NCI-H524 (cell line): ENCODE measurements around the gene TTBK1.

Source experiments
- DNase-seq, 2 experiments: peaks; one replicate each; lab custom pipeline; 2025; lab: John Stamatoyannopoulos, UW

The TTBK1 gene

DNA sequence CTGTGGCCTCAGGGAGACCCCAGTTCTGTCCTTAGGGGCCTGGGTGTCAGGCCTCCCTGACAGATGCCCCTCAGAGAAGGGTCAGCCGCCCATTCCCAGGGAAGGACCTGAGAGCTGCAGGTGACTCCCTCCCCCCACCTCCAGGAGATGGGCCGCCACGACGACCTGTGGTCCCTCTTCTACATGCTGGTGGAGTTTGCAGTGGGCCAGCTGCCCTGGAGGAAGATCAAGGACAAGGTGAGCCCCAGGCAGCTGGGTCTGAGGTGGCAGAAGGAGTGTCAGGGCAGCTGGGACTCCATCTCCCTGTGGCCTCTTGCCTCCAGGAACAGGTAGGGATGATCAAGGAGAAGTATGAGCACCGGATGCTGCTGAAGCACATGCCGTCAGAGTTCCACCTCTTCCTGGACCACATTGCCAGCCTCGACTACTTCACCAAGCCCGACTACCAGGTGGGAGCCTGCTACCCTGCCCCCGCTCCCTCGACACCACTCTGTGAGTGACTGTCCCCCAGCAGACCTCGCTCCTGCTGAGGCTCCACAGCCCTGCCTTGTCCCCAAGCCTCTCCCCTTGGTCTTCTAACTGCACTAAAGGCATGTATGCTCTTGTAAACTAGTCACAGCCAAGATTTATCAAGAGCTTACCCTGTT, 12.2 kb downstream of the TTBK1 start:
- no peak for DNase-seq

DNA sequence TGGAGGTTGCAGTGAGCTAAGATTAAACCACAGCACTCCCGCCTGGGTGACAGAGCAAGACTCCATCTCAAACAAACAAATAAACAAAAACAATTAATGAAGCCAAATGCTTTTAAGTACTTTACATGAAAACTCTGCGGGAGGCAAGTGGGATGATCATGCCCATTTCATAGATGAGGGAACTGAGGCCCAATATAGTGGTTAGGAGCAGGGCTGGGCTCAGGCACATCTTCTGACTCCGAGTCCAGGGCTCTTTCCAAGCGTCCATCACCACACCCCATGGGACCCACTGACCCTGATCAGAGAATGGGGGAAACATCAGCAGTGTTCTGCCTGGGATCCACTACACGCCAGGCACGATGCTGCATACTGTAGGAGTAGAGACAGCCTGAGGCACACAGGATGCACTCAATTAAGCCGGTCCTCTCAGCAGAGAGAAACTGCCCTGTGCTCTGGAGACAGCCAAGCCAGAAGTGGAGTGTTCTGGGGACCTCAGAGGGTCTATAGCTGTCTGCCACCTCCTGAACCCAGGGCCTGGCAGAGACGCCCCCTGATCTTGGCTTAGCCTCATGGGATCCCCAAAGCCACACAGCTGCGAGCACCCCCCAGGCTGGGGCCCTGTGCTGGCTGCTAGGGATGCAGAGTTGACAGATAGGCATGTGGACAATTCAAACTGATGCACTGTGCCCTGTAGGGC, 13.5 kb downstream of the TTBK1 start:
- no peak for DNase-seq

DNA sequence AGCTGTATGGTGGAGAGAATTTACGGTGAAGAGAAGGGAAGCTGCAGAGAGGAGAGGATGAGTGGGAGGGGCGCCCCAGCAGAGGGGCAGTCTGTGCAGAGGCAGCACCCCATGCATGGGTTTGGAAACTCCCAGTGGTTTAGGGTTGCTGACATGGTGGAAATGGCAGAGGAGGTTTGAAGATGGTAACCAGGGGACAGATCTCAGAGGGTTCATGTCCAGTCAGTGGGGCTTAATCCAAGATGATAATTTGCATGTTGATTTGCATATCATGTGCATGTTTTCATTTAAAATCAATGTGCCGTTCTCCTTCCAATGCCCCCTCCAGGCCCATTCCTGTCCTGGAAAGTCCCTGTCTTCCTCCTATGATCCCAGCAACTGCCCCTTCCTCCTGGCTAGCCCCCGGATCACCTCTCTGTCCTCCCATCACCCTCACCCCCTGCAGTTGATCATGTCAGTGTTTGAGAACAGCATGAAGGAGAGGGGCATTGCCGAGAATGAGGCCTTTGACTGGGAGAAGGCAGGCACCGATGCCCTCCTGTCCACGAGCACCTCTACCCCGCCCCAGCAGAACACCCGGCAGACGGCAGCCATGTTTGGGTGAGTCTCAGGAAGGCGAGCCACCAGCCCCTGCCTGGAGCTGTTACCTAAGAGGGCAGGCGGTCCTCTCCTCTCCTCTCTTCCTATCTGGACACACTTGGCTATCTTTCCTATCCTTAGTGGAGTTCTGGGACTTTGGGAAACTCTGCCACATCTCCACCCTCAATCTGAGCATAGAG, 14.3 kb downstream of the TTBK1 start:
- no peak for DNase-seq

DNA sequence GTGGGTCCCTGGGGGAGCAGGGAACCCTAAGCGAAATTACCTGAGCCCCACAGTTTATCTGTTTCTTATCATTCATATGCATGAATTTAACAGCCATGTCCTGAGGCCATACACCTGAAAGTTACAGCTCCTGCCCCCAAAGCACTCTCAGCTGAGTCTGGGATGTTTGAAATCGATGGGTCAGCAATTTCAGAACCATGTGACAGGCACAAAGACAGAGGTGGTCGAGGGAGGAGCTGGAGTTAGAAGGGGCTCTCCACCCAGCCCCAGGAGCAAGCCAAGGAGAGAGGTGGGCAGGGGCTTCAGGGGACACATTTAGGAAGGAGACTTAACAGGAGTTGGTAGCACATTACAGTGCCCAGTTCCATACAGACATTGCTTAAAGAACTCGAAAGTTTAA, 14.9 kb downstream of the TTBK1 start:
- DNase-seq: no peak

DNA sequence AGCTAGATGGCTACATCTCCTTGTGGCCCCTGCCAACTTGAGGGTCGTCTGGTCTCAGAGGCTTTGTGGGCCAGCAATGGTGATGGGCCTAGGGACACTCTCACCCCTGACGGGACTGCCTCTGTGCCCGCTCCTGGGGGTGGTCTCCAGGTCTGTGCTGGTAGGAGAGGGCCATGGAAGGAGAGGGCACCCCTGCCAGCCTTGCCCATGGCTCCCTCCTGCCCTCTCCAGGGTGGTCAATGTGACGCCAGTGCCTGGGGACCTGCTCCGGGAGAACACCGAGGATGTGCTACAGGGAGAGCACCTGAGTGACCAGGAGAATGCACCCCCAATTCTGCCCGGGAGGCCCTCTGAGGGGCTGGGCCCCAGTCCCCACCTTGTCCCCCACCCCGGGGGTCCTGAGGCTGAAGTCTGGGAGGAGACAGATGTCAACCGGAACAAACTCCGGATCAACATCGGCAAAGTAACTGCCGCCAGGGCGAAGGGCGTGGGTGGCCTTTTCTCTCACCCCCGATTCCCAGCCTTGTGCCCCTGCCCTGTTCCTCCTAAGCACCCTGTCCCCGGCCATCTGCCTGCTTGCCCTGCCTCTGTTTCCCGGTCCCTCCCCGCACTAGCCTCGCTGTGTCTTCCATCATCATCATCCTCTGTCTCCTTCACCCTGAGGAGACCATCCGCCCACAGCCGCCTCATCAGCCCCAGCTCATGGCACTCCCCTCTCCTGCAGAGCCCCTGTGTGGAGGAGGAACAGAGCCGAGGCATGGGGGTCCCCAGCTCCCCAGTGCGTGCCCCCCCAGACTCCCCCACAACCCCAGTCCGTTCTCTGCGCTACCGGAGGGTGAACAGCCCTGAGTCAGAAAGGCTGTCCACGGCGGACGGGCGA, 15.8 kb downstream of the TTBK1 start:
- no peak for DNase-seq

DNA sequence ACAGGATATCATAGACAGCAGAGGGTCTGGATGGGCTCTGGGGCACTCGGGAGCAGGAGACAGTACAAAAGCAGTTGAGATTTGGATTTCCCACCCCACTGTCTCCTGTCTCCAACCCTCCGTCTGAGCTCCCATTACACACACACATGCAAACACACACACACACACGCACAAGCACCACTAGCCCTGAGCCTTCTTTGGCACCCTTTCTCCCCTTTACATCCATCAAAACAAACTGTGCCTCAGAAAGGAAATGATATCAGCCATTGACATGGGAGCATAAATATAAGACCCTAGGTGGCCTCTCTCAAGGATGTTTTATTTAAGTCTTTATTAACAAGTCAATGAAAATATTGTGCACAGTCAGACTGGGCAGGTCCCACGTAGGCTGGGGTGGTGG, 17.5 kb downstream of the TTBK1 start:
- DNase-seq: no peak

DNA sequence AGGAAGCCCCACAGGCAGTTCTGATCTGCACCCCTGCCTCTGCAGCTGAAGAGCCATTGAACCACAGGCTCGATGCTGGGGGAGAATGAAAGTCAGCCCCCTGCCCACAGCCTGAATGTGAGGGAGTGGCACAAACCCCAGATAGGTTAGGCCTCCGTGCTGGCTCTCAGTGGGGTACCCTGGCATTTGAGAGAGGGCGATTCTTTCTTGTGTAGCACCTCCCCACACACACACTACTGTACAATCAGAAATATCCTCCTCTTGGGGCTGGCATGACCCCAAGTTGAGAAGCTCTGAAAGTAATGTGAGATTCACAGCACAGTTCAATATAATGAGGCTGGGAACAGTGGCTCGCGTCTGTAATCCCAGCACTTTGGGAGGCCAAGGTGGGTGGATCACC, 17.9 kb downstream of the TTBK1 start:
- no peak for DNase-seq

DNA sequence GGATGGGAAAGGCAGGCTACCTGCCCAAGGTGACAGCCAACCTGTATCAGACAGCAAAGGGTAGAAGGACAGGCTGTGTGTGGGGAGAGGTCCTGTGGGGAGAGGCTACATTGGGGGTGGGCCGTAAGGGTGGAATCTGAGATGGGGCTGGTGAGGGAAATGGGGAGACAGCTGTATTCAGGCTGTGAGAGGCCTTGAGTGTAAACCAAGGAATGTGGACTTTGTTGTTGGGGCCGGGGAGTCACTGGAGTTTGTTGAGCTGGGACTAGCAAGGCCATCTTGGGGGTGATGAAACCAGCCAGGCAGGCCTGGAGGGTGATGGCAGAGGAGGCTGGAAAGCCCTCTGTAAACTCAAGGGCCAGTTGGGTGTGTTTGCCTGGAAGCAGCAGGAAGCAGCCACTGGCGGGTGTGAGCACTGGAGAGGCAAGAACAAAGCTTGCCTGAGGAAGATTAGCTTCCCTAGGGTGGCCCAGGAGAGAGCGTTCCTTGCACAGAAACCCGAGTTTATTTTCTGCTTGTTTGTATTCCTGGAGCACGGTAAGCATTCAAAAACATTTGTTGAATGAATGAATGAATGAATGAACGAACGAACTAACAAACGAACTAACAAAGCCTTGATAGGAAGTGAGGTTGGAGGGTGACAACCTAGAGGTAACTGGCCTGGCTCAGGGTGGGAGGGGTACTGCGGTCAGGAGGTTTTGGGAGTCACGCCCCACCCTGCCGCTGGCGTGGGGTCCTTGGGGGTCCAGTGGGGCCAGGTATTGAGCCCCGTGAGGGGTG, 18.9 kb downstream of the TTBK1 start:
- DNase-seq: no peak

DNA sequence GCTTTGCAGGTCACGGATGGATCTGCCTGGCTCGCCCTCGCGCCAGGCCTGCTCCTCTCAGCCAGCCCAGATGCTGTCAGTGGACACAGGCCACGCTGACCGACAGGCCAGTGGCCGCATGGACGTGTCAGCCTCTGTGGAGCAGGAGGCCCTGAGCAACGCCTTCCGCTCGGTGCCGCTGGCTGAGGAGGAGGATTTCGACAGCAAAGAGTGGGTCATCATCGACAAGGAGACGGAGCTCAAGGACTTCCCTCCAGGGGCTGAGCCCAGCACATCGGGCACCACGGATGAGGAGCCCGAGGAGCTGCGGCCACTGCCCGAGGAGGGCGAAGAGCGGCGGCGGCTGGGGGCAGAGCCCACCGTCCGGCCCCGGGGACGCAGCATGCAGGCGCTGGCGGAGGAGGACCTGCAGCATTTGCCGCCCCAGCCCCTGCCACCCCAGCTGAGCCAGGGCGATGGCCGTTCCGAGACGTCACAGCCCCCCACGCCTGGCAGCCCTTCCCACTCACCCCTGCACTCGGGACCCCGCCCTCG, 19.6 kb downstream of the TTBK1 start:
- no peak for DNase-seq

DNA sequence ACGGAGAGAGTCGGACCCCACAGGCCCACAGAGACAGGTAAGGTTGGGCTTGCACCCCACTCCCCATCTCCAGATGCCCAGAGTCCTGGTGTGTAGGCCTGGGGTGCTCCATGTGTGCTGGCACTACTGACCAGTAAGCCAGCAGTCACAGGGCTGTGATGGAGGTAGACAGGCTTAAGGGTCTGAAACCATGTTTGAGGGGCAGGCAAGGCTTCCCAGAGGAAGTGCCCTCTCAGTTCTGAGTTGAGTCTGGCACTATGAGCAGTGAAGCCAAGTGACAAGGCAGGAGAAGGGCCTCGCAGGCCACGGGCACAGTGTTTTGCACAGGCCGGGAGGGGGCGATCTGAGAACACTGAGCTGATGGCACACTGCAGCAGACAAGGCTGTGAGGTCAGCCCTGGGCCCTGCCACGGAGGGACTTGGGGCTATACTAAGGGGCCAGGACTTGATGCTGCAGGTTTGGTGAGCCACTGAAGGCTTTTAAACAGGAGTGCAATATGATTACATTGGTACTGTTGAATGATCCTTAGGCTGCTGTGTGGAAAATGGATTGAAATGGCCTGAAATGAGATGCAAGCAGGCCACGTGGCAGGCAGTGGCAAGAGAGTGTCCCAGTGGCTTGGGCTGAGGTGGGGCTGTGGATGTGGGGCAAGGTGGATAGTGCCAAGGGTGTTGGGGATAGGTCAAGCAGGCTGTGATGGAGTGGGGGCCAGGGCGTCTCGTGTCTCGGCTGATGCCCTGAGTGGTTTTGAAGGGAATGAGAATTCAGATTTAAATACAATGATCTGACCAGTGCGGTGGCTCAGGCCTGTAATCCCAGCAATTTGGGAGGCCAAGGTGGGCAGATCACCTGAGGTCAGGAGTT, 20.3 kb downstream of the TTBK1 start:
- peak in 1 of 2 experiments; percentile 66 for DNase-seq

DNA sequence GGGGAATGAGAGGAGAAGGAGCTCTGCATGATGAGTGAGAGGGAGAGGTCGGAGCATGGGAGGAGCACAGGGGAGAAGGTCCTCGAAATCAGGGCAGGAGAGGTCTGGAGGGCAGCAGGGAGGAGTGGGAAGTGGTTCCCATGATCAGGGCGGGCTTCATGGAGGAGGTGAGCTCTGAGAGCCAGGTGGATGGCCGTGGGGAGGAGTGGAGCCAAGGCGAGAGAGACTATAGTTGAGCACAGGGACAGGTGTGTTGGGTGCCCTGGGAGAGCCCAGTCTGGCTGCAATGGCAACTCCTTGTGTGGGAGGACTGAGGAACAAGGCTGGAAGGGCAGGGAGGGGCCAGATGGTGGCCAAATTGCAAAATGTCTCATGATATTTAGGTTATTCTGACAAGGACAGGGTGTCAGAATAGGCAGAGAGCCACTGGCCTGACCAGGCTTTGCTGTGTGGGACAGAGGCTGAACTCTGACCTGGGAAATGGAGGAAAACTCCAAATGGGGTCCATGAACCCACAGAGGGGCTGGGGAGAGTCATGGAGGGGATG, 21.4 kb downstream of the TTBK1 start:
- no peak for DNase-seq

DNA sequence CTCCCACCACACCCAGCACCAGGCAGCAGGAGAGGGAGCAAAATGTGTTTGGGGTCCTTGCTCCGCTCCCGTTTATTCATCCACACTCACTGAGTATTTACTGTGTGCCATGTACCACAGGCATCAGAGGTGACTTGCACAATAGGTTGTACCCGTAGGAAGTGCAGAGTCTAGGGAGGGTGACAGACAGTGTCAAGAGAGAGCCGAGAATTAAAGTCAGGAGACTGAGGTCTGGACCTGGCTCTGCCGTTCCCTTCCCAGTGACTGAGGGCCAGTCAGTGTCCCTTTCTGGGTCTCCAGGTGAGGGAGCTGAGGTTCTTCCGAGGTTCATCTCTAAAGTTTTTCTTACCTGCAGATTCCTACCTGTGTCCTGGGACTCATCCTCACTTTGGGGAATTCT, 22.3 kb downstream of the TTBK1 start:
- no peak for DNase-seq

DNA sequence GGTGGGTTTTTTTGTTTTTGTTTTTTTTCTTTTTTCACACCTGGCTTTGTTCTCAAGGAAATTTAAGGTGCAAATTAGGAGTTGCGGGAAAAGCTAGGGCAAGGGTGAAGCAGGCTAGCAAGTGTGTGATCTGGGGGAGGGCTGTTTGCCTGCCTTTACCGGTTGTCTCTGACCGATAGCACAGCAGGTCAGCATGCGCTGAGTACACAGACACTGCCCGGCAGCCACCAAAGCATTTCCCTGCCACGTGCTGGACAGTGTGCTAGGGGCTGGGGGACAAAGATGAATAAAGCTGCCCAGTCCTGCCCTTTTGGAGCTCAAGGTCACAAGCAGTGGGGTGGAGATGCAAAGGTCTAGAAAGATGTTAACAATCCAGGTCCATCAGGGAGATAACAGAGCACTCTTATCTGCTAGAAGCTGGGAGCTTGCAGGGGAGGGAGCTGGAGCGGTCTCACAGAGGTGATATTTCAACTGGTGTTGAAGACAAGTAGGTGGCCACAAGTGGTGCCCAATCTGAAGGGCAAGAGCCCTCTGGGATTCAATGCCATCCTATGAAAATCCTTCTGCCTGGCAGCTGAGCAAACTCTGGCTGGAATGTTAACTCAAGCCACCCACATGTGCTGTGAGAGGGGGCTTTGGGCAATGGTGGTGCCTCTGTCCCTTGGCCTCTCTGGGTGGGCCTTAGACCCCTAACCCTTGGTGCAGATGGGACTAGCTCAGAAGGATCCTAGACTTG, 24.5 kb downstream of the TTBK1 start:
- DNase-seq: no peak

DNA sequence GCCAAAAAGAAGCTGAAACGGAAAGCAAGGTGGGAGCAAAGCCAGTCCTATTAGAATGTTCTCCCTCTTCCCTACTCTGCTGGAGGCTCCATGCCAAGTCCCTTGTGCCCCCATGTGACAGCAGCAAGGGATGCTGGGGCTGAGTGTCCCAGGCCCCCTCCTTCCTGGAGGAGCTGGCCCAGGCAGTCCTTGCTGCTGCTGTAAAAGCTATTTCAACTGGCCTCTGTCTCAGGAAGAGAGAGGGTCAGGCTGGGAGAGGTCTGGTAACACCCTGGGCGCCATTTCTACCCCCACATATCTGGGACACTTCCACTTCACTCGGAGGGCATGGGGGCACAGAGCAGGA, 25.0 kb downstream of the TTBK1 start:
- DNase-seq: no peak

DNA sequence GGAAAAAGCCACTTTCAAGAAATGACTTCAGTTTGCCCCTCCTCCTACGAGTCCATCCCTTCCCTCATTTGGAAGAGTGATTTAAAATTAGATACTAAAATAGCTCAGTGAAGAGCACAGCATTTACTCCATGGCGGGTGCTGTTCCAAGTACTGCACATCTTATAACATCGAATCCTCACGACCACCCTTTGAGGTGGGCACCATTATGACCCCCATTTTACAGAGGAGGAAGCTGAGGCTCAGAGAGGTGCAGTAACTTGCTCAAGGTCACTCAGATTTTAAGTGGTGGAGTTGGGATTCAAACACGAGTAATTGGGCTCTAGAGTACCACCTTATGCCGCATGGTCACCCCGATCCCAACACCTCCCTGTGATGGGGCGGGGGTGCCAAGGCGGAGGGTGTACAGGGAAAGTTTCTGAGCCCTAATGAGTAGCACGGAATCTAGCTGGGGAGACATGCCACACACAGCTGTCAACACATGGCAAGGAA, 25.5 kb downstream of the TTBK1 start:
- DNase-seq: no peak

DNA sequence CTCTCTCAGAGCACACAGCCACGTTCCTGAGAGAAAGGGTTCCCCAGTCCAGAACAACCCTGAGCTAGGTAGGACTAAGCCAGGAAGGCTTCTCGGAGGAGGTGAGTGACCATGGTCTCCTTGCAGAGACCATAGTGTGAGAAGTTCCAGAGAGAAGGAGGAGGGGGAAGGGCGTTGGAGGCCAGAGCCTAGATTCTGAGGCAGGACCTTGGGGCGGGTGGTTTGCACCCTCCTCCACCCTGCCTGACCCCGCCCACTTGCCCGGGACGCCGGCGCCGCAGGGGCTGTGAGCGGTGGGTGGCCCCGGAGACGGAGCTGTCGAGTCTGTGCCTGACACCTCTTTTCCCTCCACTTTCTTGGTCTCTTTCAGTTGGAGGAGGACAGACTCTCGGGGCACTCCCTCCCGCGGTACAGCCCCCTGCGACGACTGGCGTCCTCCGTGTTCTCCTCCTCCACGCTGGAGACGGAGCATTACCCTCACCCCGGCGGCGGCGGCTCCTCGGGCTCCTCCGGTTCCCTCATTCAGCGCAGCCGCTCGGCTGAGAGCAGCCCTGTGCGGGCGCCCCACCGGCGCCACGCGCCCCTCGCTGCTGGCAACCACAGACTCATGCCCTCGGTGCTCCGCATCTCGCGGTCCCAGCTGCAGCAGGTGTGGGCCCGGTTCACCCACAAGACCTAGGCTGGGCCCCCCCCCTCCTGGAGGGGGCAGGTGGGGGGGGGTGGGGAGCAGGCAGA, 26.2 kb downstream of the TTBK1 start:
- DNase-seq: no peak

DNA sequence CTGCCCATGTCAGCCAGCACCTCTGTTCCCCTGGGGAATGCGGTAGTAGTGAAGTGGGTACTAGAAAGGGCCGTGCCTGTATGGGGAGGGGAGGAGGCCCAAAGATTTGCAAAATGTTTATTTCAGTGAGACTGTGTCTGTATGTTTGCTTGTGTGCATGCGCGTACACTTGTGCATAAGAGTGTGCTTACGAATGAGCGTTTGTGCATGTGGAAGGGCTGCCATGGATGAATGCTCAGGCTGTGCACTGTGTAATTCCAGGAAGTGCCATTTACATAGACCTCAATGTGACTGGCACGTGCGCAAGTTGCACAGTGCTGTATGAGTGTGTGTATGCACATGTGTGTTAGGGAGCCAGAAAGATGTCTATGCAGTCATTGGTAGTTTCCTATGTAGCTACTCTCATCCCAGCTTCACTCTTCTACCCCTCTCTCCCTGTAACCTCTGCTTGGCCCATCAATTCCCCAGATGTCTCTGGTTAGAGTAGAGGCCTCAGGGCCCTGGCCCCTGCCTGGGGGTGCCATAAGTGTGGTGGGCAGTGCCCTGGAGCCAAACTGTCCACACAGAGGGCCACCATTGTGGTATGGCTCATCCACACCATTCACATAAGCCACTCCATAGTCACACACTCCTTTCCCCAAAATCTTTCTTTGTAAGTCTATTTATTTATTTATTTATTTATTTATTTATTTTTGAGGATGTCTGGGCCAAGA, 28.0 kb downstream of the TTBK1 start:
- no peak for DNase-seq

DNA sequence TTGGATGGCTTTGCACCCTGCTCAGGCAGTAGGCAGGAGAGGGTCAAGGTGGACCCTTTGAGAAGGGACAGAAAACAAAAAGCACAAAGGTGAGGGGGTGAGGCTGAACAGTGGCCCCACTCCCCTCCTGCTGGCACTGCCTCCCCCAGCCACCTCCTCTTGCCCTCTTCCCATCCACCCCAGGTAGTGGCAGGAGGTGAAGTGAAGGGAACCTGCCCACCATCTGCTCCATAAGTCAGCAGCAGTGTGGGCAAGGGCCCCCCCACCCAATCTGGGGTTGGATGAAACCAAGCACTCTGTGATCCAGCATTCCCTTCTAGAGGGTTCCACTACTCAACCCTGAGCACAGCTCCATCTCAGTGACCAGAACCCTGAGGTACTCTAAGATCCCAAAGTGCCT, 28.7 kb downstream of the TTBK1 start:
- DNase-seq: no peak
